ENCODE data around the gene VEGFA.

GRCh38 chr6:43720999-43721398 is 49.0 kb upstream of the VEGFA start:
- TF ChIP-seq CTCF (conservative IDR thresholded peaks at IDR 0.05; ENCODE audit: low read length) (no peak), EZH2phosphoT487 (IDR thresholded peaks at IDR 0.05; ENCODE audit: borderline replicate concordance) (no peak)

All from Loucy (cell line).